ENCODE measurements around the gene LIN52.

DNA sequence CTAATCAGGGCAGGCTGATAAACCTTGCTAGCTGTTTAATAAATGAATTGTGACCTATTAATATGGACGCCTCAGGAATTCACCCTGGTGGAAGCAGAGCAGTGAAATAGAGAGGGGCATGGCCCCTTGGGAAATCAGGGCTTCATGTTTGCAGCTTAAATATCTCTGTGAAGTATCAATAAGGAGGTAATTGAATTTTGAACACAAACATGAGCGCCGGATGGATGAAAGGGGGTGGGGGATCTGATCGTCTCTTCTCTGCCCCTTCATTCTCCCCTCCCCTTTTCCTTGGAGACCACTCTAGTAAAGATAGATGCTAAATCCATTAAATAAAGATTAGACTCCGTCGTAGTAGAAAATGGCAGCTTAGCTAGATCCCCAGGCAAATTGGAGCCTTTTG is 70.5 kb downstream of the LIN52 start:
- TF ChIP-seq EZH2 (IDR thresholded peaks at IDR 0.05) (no peak), EZH2phosphoT487 (IDR thresholded peaks at IDR 0.05) (no peak)
- TF ChIP-seq, protein P1, sequence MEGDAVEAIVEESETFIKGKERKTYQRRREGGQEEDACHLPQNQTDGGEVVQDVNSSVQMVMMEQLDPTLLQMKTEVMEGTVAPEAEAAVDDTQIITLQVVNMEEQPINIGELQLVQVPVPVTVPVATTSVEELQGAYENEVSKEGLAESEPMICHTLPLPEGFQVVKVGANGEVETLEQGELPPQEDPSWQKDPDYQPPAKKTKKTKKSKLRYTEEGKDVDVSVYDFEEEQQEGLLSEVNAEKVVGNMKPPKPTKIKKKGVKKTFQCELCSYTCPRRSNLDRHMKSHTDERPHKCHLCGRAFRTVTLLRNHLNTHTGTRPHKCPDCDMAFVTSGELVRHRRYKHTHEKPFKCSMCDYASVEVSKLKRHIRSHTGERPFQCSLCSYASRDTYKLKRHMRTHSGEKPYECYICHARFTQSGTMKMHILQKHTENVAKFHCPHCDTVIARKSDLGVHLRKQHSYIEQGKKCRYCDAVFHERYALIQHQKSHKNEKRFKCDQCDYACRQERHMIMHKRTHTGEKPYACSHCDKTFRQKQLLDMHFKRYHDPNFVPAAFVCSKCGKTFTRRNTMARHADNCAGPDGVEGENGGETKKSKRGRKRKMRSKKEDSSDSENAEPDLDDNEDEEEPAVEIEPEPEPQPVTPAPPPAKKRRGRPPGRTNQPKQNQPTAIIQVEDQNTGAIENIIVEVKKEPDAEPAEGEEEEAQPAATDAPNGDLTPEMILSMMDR (IDR thresholded peaks at IDR 0.05), result no peak

All from neural progenitor cell (in vitro differentiated cells).